HCT116 (cell line): ENCODE results near the gene PKN2. TPM values are rescaled to one million over a fixed set of nuclear protein-coding genes. Genes with fewer than 3 reads are reported as not detected.

Experiments
- ATAC-seq: fragments of 200-7000 bp; cut with Tn5 transposase; 2 replicates; pipeline ENCODE4 v1.9.1; 2020; ENCODE audit warnings: mild to moderate bottlenecking, moderate library complexity
- BruUV-seq: library from RNA; stranded (reverse); fragments of 400-500 nt; replicated peaks from 2 replicates; lab custom pipeline; 2021; lab: Mats Ljungman, UMichigan
- CTCF ChIA-PET: fragments of 300-600 bp; sonication (Branson Sonifier 250); formaldehyde crosslinking; loops from one replicate; lab custom pipeline; 2021; ENCODE audit warnings: antibody characterized with exemption; lab: Charles Lee
- POLR2A ChIA-PET: fragments of 300-600, 350-600 bp; sonication (Branson Sonifier 250); formaldehyde crosslinking; loops from one replicate; lab custom pipeline; 2021; ENCODE audit warnings: antibody characterized with exemption; lab: Charles Lee
- RAD21 ChIA-PET, 2 experiments: fragments of 300-600 bp; sonication (Branson Sonifier 250); formaldehyde crosslinking; loops; one replicate each; lab custom pipeline; 2023; ENCODE audit warnings: low total read pairs in 2 of 2; ENCODE audit not compliant: uncharacterized antibody in 2 of 2, unreplicated experiment in 2 of 2, low non-redundant PET in 1 of 2; lab: Charles Lee
- DNase-seq: peaks from one replicate; pipeline ENCODE4 v3.0.0-alpha.2; 2010; ENCODE audit warnings: low read depth, low spot score
- H2AFZ ChIP-seq: fragments of 200-600 bp; shearing (Covaris generic), sonication (generic); 2 replicates; pipeline ENCODE4 v1.6.1; 2017; ENCODE audit warnings: low read depth, mixed run types, mixed read lengths, antibody characterized with exemption, low read length; ENCODE audit not compliant: poor library complexity, severe bottlenecking
- H3K27ac ChIP-seq: 2 replicates; pipeline ENCODE4 v1.5.1; 2012; ENCODE audit warnings: low read depth, low read length
- H3K27me3 ChIP-seq: fragments of 200-600 bp; sonication (generic); 2 replicates; pipeline ENCODE4 v1.6.1; 2016; ENCODE audit warnings: mixed run types, low read length, mixed read lengths; ENCODE audit not compliant: insufficient read depth
- H3K36me3 ChIP-seq, 2 experiments: fragments of 200-500 bp in 1 of 2; fragments of 200-600 bp in 1 of 2; sonication (Bioruptor generic) in 1 of 2; sonication (generic) in 1 of 2; 2 replicates each; pipeline versions ENCODE4 v1.5.1 to v1.6.1; 2014 to 2016; ENCODE audit warnings: low read length in 2 of 2, inconsistent platforms in 1 of 2, mixed read lengths in 1 of 2, mixed run types in 1 of 2; ENCODE audit not compliant: insufficient read depth in 2 of 2, control insufficient read depth in 1 of 2
- H3K4me1 ChIP-seq, 2 experiments: fragments of 200-600 bp in 1 of 2; sonication (generic) in 1 of 2; 2 replicates each; pipeline versions ENCODE4 v1.5.1 to v1.6.1; 2012 to 2017; ENCODE audit warnings: low read length in 2 of 2, inconsistent platforms in 1 of 2, mild to moderate bottlenecking in 1 of 2, mixed read lengths in 1 of 2, mixed run types in 1 of 2, moderate library complexity in 1 of 2; ENCODE audit not compliant: insufficient read depth in 2 of 2, control insufficient read depth in 1 of 2
- H3K4me2 ChIP-seq: fragments of 200-600 bp; sonication (generic); 2 replicates; pipeline ENCODE4 v1.6.1; 2017; ENCODE audit warnings: mixed run types, low read length, mixed read lengths
- H3K4me3 ChIP-seq, 2 experiments: fragments of 200-600 bp in 1 of 2; sonication (generic) in 1 of 2; replicated peaks in 1 of 2; 2 replicates each; pipeline ENCODE4 v1.5.1; 2011 to 2016; ENCODE audit warnings: low read length in 2 of 2, control low read depth in 1 of 2, low read depth in 1 of 2, mild to moderate bottlenecking in 1 of 2, mixed read lengths in 1 of 2, mixed run types in 1 of 2
- H3K79me2 ChIP-seq: fragments of 200-600 bp; sonication (generic); 2 replicates; pipeline ENCODE4 v1.6.1; 2017; ENCODE audit warnings: mild to moderate bottlenecking, mixed run types, low read length, moderate library complexity, mixed read lengths; ENCODE audit not compliant: insufficient read depth
- H3K9ac ChIP-seq: fragments of 200-600 bp; sonication (generic); 2 replicates; pipeline ENCODE4 v1.6.1; 2016; ENCODE audit warnings: low read length, mixed read lengths
- H3K9me2 ChIP-seq: fragments of 200-600 bp; sonication (generic), shearing (Covaris generic); 2 replicates; pipeline ENCODE4 v1.6.1; 2017; ENCODE audit warnings: mixed run types, mild to moderate bottlenecking, moderate library complexity; ENCODE audit not compliant: insufficient read depth
- H3K9me3 ChIP-seq, 2 experiments: fragments of 200-500 bp in 1 of 2; fragments of 200-600 bp in 1 of 2; sonication (Bioruptor generic) in 1 of 2; sonication (generic) in 1 of 2; 2 replicates each; pipeline ENCODE4 v1.6.1; 2014 to 2017; ENCODE audit warnings: low read length in 2 of 2, mixed read lengths in 2 of 2, inconsistent platforms in 1 of 2, low read depth in 1 of 2, mild to moderate bottlenecking in 1 of 2, mixed run types in 1 of 2, moderate library complexity in 1 of 2; ENCODE audit not compliant: control insufficient read depth in 1 of 2, insufficient read depth in 1 of 2
- H4K20me1 ChIP-seq: fragments of 200-600 bp; sonication (generic), shearing (Covaris generic); 2 replicates; pipeline ENCODE4 v1.6.1; 2017; ENCODE audit warnings: mixed run types, mild to moderate bottlenecking, moderate library complexity; ENCODE audit not compliant: insufficient read depth
- CEBPB ChIP-seq: IDR thresholded peaks from 2 replicates; pipeline ENCODE4 v1.6.1; 2012; ENCODE audit warnings: low read depth
- ELF1 ChIP-seq: IDR thresholded peaks from 2 replicates; pipeline ENCODE4 v1.6.1; 2012; ENCODE audit warnings: low read depth, borderline replicate concordance
- FOSL1 ChIP-seq: IDR thresholded peaks from 2 replicates; pipeline ENCODE4 v1.6.1; 2012; ENCODE audit warnings: low read depth
- JUND ChIP-seq: IDR thresholded peaks from 2 replicates; pipeline ENCODE4 v1.6.1; 2012
- POLR2A ChIP-seq: IDR thresholded peaks from 2 replicates; pipeline ENCODE4 v1.7.0; 2011; ENCODE audit warnings: borderline replicate concordance; ENCODE audit not compliant: insufficient read depth, insufficient read length; ENCODE audit errors: extremely low read depth
- POLR2AphosphoS5 ChIP-seq: IDR thresholded peaks from 2 replicates; pipeline ENCODE4 v1.6.1; 2011; ENCODE audit warnings: mild to moderate bottlenecking, low read depth, low read length, moderate library complexity
- RAD21 ChIP-seq: IDR thresholded peaks from 2 replicates; pipeline ENCODE4 v1.6.1; 2012; ENCODE audit warnings: low read depth, mild to moderate bottlenecking
- SIN3A ChIP-seq: IDR thresholded peaks from 2 replicates; pipeline ENCODE4 v1.6.1; 2012; ENCODE audit warnings: low read depth
- SP1 ChIP-seq: IDR thresholded peaks from 2 replicates; pipeline ENCODE4 v1.6.1; 2012; ENCODE audit warnings: low read depth
- SRF ChIP-seq: IDR thresholded peaks from 2 replicates; pipeline ENCODE4 v1.6.1; 2012; ENCODE audit warnings: low read depth
- TCF7L2 ChIP-seq: IDR thresholded peaks from 2 replicates; pipeline ENCODE4 v1.7.0; 2011; ENCODE audit warnings: borderline replicate concordance, inconsistent platforms; ENCODE audit not compliant: insufficient read depth, insufficient read length; ENCODE audit errors: extremely low read depth
- ZNF274 ChIP-seq: fragments of 200-500 bp; sonication (Bioruptor generic); IDR thresholded peaks from 2 replicates; pipeline ENCODE4 v1.6.1; 2014; ENCODE audit warnings: mild to moderate bottlenecking, low read depth, low read length, inconsistent platforms
- intact Hi-C: fragments of 100-400 bp; cut with micrococcal nuclease; formaldehyde crosslinking; loops from 2 replicates; pipeline ENCODE4 v1.10.0; 2022
- total RNA-seq: library from RNA; stranded (reverse); gene quantifications from one replicate; pipeline ENCODE4 v1.2.1, GENCODE V29; 2021; ENCODE audit not compliant: unreplicated experiment
- TF ChIP-seq, protein P1 (sequence below), 3 experiments: fragments of 200-600 bp in 1 of 3; sonication (generic) in 1 of 3; IDR thresholded peaks in 2 of 3; conservative IDR thresholded peaks in 1 of 3; 2 replicates each; pipeline ENCODE4 v1.5.1; 2012 to 2017; ENCODE audit warnings: low read depth in 2 of 3, low read length in 2 of 3, antibody characterized with exemption in 1 of 3, borderline replicate concordance in 1 of 3, control low read depth in 1 of 3, mild to moderate bottlenecking in 1 of 3, mixed read lengths in 1 of 3, mixed run types in 1 of 3, moderate library complexity in 1 of 3; ENCODE audit not compliant: insufficient read depth in 1 of 3
- TF ChIP-seq, protein P2 (sequence below): IDR thresholded peaks from 2 replicates; pipeline ENCODE4 v1.6.1; 2012; ENCODE audit warnings: low read depth
- TF ChIP-seq, protein P3 (sequence below): IDR thresholded peaks from 2 replicates; pipeline ENCODE4 v1.6.1; 2011; ENCODE audit warnings: mild to moderate bottlenecking, low read length, moderate library complexity; ENCODE audit not compliant: insufficient replicate concordance; ENCODE audit errors: extremely low read depth
- TF ChIP-seq, protein P4 (sequence below): IDR thresholded peaks from 2 replicates; pipeline ENCODE4 v1.6.1; 2012

The PKN2 gene
- total RNA-seq, 1 experiment from 2014 or later: 44.3 TPM

DNA sequence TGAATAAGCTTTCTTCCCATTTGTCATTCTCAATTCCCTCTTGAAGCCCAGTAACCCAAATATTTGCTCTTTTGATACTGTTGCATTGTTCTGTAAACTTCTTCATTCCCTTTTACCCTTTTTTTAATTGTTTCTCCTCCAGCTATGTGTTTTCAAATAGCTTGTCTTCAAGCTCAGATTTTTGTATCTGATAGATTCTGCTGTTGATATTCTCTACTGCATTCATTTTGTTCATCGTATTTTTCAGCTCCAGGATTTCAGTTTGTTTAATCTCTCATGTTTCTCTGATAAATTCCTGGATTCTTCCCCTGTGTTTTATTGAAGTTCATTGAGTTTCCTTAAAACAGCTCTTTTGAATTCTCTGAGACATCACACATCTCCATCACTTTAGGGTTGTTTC, 51.8 kb downstream of the PKN2 start:
- POLR2A ChIA-PET: no interaction called here
- no TSS peak for BruUV-seq
- RAD21 ChIA-PET: no interaction called here
- TF ChIP-seq POLR2AphosphoS5: no peak
- no peak for TF ChIP-seq RAD21
- TF ChIP-seq FOSL1: no peak
- TF ChIP-seq, protein P1, sequence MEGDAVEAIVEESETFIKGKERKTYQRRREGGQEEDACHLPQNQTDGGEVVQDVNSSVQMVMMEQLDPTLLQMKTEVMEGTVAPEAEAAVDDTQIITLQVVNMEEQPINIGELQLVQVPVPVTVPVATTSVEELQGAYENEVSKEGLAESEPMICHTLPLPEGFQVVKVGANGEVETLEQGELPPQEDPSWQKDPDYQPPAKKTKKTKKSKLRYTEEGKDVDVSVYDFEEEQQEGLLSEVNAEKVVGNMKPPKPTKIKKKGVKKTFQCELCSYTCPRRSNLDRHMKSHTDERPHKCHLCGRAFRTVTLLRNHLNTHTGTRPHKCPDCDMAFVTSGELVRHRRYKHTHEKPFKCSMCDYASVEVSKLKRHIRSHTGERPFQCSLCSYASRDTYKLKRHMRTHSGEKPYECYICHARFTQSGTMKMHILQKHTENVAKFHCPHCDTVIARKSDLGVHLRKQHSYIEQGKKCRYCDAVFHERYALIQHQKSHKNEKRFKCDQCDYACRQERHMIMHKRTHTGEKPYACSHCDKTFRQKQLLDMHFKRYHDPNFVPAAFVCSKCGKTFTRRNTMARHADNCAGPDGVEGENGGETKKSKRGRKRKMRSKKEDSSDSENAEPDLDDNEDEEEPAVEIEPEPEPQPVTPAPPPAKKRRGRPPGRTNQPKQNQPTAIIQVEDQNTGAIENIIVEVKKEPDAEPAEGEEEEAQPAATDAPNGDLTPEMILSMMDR (IDR thresholded peaks at IDR 0.05 in 2 of 3, conservative IDR thresholded peaks at IDR 0.05 in 1 of 3; ENCODE audit: borderline replicate concordance in 1 of 3, insufficient read depth in 1 of 3, low read depth in 2 of 3, low read length in 2 of 3): no peak
- no peak for TF ChIP-seq TCF7L2
- TF ChIP-seq, protein P2, sequence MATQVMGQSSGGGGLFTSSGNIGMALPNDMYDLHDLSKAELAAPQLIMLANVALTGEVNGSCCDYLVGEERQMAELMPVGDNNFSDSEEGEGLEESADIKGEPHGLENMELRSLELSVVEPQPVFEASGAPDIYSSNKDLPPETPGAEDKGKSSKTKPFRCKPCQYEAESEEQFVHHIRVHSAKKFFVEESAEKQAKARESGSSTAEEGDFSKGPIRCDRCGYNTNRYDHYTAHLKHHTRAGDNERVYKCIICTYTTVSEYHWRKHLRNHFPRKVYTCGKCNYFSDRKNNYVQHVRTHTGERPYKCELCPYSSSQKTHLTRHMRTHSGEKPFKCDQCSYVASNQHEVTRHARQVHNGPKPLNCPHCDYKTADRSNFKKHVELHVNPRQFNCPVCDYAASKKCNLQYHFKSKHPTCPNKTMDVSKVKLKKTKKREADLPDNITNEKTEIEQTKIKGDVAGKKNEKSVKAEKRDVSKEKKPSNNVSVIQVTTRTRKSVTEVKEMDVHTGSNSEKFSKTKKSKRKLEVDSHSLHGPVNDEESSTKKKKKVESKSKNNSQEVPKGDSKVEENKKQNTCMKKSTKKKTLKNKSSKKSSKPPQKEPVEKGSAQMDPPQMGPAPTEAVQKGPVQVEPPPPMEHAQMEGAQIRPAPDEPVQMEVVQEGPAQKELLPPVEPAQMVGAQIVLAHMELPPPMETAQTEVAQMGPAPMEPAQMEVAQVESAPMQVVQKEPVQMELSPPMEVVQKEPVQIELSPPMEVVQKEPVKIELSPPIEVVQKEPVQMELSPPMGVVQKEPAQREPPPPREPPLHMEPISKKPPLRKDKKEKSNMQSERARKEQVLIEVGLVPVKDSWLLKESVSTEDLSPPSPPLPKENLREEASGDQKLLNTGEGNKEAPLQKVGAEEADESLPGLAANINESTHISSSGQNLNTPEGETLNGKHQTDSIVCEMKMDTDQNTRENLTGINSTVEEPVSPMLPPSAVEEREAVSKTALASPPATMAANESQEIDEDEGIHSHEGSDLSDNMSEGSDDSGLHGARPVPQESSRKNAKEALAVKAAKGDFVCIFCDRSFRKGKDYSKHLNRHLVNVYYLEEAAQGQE: no peak
- TF ChIP-seq, protein P3, sequence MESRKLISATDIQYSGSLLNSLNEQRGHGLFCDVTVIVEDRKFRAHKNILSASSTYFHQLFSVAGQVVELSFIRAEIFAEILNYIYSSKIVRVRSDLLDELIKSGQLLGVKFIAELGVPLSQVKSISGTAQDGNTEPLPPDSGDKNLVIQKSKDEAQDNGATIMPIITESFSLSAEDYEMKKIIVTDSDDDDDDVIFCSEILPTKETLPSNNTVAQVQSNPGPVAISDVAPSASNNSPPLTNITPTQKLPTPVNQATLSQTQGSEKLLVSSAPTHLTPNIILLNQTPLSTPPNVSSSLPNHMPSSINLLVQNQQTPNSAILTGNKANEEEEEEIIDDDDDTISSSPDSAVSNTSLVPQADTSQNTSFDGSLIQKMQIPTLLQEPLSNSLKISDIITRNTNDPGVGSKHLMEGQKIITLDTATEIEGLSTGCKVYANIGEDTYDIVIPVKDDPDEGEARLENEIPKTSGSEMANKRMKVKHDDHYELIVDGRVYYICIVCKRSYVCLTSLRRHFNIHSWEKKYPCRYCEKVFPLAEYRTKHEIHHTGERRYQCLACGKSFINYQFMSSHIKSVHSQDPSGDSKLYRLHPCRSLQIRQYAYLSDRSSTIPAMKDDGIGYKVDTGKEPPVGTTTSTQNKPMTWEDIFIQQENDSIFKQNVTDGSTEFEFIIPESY: no peak
- TF ChIP-seq CEBPB: no peak
- TF ChIP-seq ELF1: no peak
- no peak for TF ChIP-seq ZNF274
- no peak for TF ChIP-seq SRF
- TF ChIP-seq POLR2A: no peak
- no peak for TF ChIP-seq JUND
- TF ChIP-seq, protein P4, sequence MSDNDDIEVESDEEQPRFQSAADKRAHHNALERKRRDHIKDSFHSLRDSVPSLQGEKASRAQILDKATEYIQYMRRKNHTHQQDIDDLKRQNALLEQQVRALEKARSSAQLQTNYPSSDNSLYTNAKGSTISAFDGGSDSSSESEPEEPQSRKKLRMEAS: no peak
- TF ChIP-seq SIN3A: no peak
- TF ChIP-seq SP1: no peak
- TF ChIP-seq, all 23 proteins: peak for 0
- intact Hi-C loops: loop anchor here (1.0 to 5.0 kb wide), 4 partner anchors 51 to 246 kb away; no protein-coding TSS in a partner anchor
- no peak for DNase-seq
- no peak overlapping the region for H2AFZ ChIP-seq
- CTCF ChIA-PET: interaction anchor here (1.1 to 3.7 kb wide), 3 partner anchors 140 to 249 kb away, joined by 4 to 13 read pairs (median 4); no protein-coding TSS in a partner anchor
- no peak for ATAC-seq
- H3K36me3 ChIP-seq: no peaks in the 10 kb centered on the region
- no peaks in the 10 kb centered on the region for H3K27me3 ChIP-seq
- H3K4me2 ChIP-seq: no peak overlapping the region
- H3K9ac ChIP-seq: no peak overlapping the region
- H3K27ac ChIP-seq: no peak overlapping the region
- peaks cover 91% of the 10 kb centered on the region for H3K79me2 ChIP-seq
- no peak overlapping the region for H3K4me3 ChIP-seq
- H4K20me1 ChIP-seq: no peaks in the 10 kb centered on the region
- no peaks in the 10 kb centered on the region; a peak in 1 of 4 replicates for H3K4me1 ChIP-seq
- H3K9me2 ChIP-seq: no peaks in the 10 kb centered on the region
- no peaks in the 10 kb centered on the region for H3K9me3 ChIP-seq
